GM18868 (cell line): ENCODE results near the gene AKT1.

Experiments used
- ATAC-seq: cut with Tn5 transposase; IDR thresholded peaks from one replicate; pipeline ENCODE4 v1.9.1; 2021; ENCODE audit warnings: mild to moderate bottlenecking, moderate library complexity; ENCODE audit not compliant: unreplicated experiment

AKT1 gene

GRCh38 chr14:104786726-104787675 is 8.5 kb downstream of the AKT1 start:
- ATAC-seq: no peak

GRCh38 chr14:104786091-104786586 is 9.4 kb downstream of the AKT1 start:
- ATAC-seq: no peak

GRCh38 chr14:104785708-104786080 is 9.9 kb downstream of the AKT1 start:
- ATAC-seq: no peak

- ATAC-seq: no peak
Measured at GRCh38 chr14:104784846-104785707, 10.5 kb downstream of the AKT1 start.

- ATAC-seq: no peak
Measured at GRCh38 chr14:104784218-104784568, 11.4 kb downstream of the AKT1 start.

- no peak for ATAC-seq
Measured at GRCh38 chr14:104783484-104784217, 11.9 kb downstream of the AKT1 start.

- ATAC-seq: no peak
Measured at GRCh38 chr14:104782808-104783139, 12.8 kb downstream of the AKT1 start.

GRCh38 chr14:104782086-104782807 is 13.3 kb downstream of the AKT1 start:
- ATAC-seq: no peak

- no peak for ATAC-seq
Measured at GRCh38 chr14:104781271-104782077, 14.1 kb downstream of the AKT1 start.

GRCh38 chr14:104780513-104781030 is 15.0 kb downstream of the AKT1 start:
- ATAC-seq: no peak

GRCh38 chr14:104779776-104780512 is 15.6 kb downstream of the AKT1 start:
- no peak for ATAC-seq

GRCh38 chr14:104778694-104779331 is 16.7 kb downstream of the AKT1 start:
- no peak for ATAC-seq

GRCh38 chr14:104777808-104778249 is 17.7 kb downstream of the AKT1 start:
- ATAC-seq: no peak

GRCh38 chr14:104776961-104777807 is 18.4 kb downstream of the AKT1 start:
- ATAC-seq: no peak

- ATAC-seq: no peak
Measured at GRCh38 chr14:104776481-104776880, 19.1 kb downstream of the AKT1 start.

- ATAC-seq: no peak
Measured at GRCh38 chr14:104775073-104775489, 20.5 kb downstream of the AKT1 start.

- no peak for ATAC-seq
Measured at GRCh38 chr14:104774453-104775072, 21.0 kb downstream of the AKT1 start.
